DND-41 (cell line): Measurements from ENCODE around the gene CACNA1D.

Experiments
- CTCF ChIP-seq: IDR thresholded peaks from 2 replicates; pipeline ENCODE4 v1.5.1; 2012; ENCODE audit warnings: borderline replicate concordance, low read length, moderate library complexity, mild to moderate bottlenecking; ENCODE audit not compliant: poor library complexity, severe bottlenecking; ENCODE audit errors: extremely low read depth
- EZH2 ChIP-seq: IDR thresholded peaks from 3 replicates; pipeline ENCODE4 v1.6.1; 2012; ENCODE audit warnings: borderline replicate concordance, low read depth, mild to moderate bottlenecking, moderate library complexity, low read length, inconsistent platforms; ENCODE audit not compliant: severe bottlenecking

GRCh38 chr3:53815067-53815466, 320.7 kb downstream of the CACNA1D start:
- TF ChIP-seq CTCF: no peak
- no peak for TF ChIP-seq EZH2
